ENCODE measurements around the gene SHC2.
"Not testable (repeated sequence)": the region's sequence is repeated elsewhere in the genome, so short reads cannot be mapped to it uniquely, and the experiment has no call there.

SHC2 gene

DNA sequence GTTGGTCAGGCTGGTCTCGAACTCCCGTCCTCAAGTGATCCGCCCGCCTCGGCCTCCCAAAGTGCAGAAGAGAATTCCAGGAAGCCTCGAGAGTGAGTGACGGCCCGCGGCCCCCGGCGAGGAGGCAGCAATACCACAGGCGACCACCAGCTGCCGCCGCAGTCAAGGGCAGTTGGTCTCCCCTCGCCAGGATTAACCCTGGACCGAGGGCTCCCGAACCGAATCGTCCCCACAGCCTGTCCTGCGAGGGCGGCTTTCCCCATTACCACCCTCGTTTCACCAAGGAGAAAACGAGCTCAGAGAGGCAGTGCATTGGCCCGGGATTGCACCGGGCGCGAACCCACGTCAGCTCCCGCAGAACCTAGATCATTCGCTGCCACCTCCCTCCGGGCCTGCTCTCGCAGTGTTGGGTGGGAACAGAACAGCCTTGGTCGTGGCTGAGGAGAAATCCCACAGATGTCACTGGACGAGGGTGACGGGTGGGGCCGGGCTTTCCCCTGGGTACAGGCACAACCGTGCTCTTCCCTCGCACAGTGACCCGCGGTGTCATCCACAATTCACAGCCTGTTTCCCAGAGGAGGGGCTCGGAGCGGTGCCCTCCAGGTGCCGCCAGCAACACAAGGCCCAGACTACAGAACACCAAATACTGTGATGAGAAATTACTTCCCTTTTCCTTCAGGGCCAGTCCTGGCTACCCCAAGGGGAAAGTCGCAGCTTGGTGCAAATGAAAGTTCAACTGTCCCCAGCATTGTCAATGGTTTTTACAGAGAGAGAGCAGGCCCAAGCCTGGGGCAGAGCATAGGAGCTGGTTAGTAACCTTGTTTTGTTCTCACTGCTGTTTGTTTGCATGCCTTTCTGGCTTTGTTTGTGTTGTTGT lies 76.7 kb downstream of the SHC2 start:
- TF ChIP-seq TCF4 (CRISPR knock-in tag; IDR thresholded peaks at IDR 0.05; ENCODE audit: borderline replicate concordance) (no peak), ZC3H10 (CRISPR knock-in tag; IDR thresholded peaks at IDR 0.05) (no peak), ZNF70 (CRISPR knock-in tag; IDR thresholded peaks at IDR 0.05) (no peak), ARNTL (CRISPR knock-in tag; IDR thresholded peaks at IDR 0.05; ENCODE audit: borderline replicate concordance, low read depth) (no peak), PPARA (CRISPR knock-in tag; IDR thresholded peaks at IDR 0.05; ENCODE audit: borderline replicate concordance) (no peak), SNAI2 (CRISPR knock-in tag; IDR thresholded peaks at IDR 0.05) (no peak), OSR1 (CRISPR knock-in tag; IDR thresholded peaks at IDR 0.05) (no peak), ZNF8 (CRISPR knock-in tag; IDR thresholded peaks at IDR 0.05) (no peak), ESRRG (CRISPR knock-in tag; IDR thresholded peaks at IDR 0.05) (no peak), CSDC2 (CRISPR knock-in tag; IDR thresholded peaks at IDR 0.05) (no peak), ZFP30 (CRISPR knock-in tag; IDR thresholded peaks at IDR 0.05) (no peak), ZFP3 (CRISPR knock-in tag; IDR thresholded peaks at IDR 0.05) (no peak), GLIS3 (CRISPR knock-in tag; IDR thresholded peaks at IDR 0.05) (no peak)
- TF ChIP-seq, protein P1, sequence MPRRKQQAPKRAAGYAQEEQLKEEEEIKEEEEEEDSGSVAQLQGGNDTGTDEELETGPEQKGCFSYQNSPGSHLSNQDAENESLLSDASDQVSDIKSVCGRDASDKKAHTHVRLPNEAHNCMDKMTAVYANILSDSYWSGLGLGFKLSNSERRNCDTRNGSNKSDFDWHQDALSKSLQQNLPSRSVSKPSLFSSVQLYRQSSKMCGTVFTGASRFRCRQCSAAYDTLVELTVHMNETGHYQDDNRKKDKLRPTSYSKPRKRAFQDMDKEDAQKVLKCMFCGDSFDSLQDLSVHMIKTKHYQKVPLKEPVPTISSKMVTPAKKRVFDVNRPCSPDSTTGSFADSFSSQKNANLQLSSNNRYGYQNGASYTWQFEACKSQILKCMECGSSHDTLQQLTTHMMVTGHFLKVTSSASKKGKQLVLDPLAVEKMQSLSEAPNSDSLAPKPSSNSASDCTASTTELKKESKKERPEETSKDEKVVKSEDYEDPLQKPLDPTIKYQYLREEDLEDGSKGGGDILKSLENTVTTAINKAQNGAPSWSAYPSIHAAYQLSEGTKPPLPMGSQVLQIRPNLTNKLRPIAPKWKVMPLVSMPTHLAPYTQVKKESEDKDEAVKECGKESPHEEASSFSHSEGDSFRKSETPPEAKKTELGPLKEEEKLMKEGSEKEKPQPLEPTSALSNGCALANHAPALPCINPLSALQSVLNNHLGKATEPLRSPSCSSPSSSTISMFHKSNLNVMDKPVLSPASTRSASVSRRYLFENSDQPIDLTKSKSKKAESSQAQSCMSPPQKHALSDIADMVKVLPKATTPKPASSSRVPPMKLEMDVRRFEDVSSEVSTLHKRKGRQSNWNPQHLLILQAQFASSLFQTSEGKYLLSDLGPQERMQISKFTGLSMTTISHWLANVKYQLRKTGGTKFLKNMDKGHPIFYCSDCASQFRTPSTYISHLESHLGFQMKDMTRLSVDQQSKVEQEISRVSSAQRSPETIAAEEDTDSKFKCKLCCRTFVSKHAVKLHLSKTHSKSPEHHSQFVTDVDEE (CRISPR knock-in tag; IDR thresholded peaks at IDR 0.05): no peak
- TF ChIP-seq, protein P2, sequence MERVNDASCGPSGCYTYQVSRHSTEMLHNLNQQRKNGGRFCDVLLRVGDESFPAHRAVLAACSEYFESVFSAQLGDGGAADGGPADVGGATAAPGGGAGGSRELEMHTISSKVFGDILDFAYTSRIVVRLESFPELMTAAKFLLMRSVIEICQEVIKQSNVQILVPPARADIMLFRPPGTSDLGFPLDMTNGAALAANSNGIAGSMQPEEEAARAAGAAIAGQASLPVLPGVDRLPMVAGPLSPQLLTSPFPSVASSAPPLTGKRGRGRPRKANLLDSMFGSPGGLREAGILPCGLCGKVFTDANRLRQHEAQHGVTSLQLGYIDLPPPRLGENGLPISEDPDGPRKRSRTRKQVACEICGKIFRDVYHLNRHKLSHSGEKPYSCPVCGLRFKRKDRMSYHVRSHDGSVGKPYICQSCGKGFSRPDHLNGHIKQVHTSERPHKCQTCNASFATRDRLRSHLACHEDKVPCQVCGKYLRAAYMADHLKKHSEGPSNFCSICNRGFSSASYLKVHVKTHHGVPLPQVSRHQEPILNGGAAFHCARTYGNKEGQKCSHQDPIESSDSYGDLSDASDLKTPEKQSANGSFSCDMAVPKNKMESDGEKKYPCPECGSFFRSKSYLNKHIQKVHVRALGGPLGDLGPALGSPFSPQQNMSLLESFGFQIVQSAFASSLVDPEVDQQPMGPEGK (CRISPR knock-in tag; IDR thresholded peaks at IDR 0.05; ENCODE audit: borderline replicate concordance): no peak
- TF ChIP-seq, protein P3, sequence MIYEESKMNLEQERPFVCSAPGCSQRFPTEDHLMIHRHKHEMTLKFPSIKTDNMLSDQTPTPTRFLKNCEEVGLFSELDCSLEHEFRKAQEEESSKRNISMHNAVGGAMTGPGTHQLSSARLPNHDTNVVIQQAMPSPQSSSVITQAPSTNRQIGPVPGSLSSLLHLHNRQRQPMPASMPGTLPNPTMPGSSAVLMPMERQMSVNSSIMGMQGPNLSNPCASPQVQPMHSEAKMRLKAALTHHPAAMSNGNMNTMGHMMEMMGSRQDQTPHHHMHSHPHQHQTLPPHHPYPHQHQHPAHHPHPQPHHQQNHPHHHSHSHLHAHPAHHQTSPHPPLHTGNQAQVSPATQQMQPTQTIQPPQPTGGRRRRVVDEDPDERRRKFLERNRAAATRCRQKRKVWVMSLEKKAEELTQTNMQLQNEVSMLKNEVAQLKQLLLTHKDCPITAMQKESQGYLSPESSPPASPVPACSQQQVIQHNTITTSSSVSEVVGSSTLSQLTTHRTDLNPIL (CRISPR knock-in tag; IDR thresholded peaks at IDR 0.05; ENCODE audit: low read depth): no peak
- TF ChIP-seq, protein P4, sequence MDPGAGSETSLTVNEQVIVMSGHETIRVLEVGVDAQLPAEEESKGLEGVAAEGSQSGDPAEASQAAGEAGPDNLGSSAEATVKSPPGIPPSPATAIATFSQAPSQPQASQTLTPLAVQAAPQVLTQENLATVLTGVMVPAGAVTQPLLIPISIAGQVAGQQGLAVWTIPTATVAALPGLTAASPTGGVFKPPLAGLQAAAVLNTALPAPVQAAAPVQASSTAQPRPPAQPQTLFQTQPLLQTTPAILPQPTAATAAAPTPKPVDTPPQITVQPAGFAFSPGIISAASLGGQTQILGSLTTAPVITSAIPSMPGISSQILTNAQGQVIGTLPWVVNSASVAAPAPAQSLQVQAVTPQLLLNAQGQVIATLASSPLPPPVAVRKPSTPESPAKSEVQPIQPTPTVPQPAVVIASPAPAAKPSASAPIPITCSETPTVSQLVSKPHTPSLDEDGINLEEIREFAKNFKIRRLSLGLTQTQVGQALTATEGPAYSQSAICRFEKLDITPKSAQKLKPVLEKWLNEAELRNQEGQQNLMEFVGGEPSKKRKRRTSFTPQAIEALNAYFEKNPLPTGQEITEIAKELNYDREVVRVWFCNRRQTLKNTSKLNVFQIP (CRISPR knock-in tag; IDR thresholded peaks at IDR 0.05; ENCODE audit: borderline replicate concordance, low read depth): no peak

DNA sequence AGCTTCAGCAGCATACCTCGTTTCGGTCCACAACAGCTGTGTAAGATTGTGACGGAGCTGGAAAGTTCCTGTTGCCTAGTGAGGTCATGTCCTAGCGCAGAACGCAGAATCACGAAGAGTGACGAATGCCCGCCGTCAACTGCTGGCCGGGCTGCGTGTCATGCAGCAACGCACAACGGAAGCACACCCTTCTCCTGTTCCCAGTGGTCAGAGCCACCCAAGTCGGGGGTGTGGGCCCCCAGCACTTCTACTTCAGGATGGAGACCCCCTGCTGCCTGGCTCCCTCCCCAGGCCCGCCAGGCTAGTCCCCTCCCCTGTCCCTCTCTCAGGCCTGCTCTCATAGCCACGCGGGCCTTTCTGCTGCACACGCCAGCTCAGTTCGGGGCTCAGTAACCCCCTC lies 77.8 kb downstream of the SHC2 start:
- no peak for ATAC-seq
- TF ChIP-seq, protein P3 (CRISPR knock-in tag; IDR thresholded peaks at IDR 0.05; ENCODE audit: low read depth): no peak
- TF ChIP-seq BACH2 (CRISPR knock-in tag; IDR thresholded peaks at IDR 0.05; ENCODE audit: borderline replicate concordance) (no peak), ZFP30 (CRISPR knock-in tag; IDR thresholded peaks at IDR 0.05) (no peak), ZNF565 (CRISPR knock-in tag; conservative IDR thresholded peaks at IDR 0.05; ENCODE audit: low read depth) (no peak), ZFP3 (CRISPR knock-in tag; IDR thresholded peaks at IDR 0.05) (no peak), ZNF70 (CRISPR knock-in tag; IDR thresholded peaks at IDR 0.05) (no peak), ESRRG (CRISPR knock-in tag; IDR thresholded peaks at IDR 0.05) (no peak), RARB (CRISPR knock-in tag; IDR thresholded peaks at IDR 0.05) (no peak), CSDC2 (CRISPR knock-in tag; IDR thresholded peaks at IDR 0.05) (no peak), OSR1 (CRISPR knock-in tag; IDR thresholded peaks at IDR 0.05) (no peak)
- TF ChIP-seq, protein P4 (CRISPR knock-in tag; IDR thresholded peaks at IDR 0.05; ENCODE audit: borderline replicate concordance, low read depth): no peak
- TF ChIP-seq, protein P1 (CRISPR knock-in tag; IDR thresholded peaks at IDR 0.05): no peak
- TF ChIP-seq, protein P2 (CRISPR knock-in tag; IDR thresholded peaks at IDR 0.05; ENCODE audit: borderline replicate concordance): no peak

More for the DNA sequence above, 76.7 kb downstream of the SHC2 start:
- peak; percentile 61 for ATAC-seq

DNA sequence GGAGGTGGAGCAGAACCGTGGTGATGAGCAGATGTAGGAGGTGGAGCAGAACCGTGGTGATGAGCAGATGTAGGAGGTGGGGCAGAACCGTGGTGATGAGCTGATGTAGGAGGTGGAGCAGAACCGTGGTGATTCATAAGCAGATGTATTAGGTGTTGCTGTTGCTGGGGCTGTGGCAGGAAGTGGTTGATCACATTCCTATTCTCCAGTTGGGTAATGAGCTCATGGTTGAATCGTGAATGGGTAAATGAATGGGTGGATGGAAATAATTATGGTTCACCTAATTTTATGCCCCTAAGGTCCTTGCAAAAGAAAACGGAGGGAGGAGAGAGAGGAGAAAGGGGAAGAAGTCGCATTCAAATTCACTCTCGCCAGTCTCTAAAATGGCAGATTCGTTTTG lies 78.3 kb downstream of the SHC2 start:
- ATAC-seq: not testable (repeated sequence)

Measured in SK-N-SH treated with all-trans-retinoic acid at 6 μM for 48 hours (cell line).